GM18858 (cell line): ENCODE data around the gene CLMN.

ENCODE experiments used
- ATAC-seq: cut with Tn5 transposase; IDR thresholded peaks from one replicate; pipeline ENCODE4 v1.9.1; 2021; ENCODE audit not compliant: unreplicated experiment

The CLMN gene, protein sequence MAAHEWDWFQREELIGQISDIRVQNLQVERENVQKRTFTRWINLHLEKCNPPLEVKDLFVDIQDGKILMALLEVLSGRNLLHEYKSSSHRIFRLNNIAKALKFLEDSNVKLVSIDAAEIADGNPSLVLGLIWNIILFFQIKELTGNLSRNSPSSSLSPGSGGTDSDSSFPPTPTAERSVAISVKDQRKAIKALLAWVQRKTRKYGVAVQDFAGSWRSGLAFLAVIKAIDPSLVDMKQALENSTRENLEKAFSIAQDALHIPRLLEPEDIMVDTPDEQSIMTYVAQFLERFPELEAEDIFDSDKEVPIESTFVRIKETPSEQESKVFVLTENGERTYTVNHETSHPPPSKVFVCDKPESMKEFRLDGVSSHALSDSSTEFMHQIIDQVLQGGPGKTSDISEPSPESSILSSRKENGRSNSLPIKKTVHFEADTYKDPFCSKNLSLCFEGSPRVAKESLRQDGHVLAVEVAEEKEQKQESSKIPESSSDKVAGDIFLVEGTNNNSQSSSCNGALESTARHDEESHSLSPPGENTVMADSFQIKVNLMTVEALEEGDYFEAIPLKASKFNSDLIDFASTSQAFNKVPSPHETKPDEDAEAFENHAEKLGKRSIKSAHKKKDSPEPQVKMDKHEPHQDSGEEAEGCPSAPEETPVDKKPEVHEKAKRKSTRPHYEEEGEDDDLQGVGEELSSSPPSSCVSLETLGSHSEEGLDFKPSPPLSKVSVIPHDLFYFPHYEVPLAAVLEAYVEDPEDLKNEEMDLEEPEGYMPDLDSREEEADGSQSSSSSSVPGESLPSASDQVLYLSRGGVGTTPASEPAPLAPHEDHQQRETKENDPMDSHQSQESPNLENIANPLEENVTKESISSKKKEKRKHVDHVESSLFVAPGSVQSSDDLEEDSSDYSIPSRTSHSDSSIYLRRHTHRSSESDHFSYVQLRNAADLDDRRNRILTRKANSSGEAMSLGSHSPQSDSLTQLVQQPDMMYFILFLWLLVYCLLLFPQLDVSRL

GRCh38 chr14:95319312-95320077, at the start of gene CLMN:
Gene CLMN, minus strand, starts transcription at chr14:95319908. Its CDS starts 116 bp downstream, at chr14:95319792.
- no peak for ATAC-seq

DNA sequence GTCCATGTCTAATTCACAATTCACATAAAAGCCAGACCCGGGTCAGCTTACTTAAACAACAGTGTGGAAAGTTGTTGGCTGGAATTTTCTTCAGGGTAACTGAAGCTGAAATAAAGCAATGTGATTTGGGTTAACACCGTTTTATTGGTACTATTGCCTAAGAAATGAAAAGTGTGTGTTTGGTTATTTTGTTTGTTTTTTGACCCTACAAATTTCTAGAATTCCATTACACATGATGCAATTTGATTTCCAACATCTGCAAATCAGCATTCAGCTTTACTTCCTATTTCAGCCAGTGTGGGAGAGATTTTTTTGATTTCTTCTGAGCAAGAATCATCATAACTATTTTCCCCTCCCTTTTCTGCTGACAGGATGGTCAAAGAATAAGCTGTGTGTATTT, 45.7 kb upstream of the CLMN start:
- no peak for ATAC-seq

DNA sequence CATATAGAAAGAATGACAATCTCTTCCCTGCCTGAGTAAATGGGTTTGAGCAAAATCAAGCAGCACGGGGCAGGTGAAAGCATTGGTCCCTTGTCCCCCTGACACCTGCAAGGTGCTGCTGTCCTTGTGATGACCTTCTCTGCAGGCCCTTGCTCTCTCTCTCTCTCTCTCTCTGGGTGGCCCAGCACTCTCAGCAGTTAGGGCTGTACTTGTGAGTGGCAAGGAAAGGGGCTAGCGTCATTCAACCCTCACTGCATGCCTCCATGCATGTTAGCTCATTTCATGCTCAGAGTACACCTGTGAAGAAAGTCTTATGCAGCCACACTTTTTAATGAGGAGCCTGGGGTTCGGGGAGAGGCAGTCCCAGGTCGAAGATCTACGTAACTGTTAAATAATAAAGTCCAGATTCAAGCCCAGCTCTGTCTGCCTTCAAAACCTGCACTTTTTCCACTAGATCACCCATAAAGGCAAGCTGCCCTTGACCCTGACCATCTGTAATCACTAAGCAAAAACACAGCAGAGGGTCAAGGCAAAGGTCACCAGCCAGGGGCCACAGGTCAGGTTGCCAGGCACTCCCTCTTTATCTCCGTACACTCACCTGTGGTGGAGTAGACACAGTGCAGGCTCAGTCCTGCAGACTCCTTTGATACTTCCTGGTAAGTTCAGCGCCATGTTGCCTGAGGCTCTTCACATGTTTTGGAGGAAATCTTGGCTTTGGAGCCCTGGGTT, 44.9 kb upstream of the CLMN start:
- ATAC-seq, result no peak

DNA sequence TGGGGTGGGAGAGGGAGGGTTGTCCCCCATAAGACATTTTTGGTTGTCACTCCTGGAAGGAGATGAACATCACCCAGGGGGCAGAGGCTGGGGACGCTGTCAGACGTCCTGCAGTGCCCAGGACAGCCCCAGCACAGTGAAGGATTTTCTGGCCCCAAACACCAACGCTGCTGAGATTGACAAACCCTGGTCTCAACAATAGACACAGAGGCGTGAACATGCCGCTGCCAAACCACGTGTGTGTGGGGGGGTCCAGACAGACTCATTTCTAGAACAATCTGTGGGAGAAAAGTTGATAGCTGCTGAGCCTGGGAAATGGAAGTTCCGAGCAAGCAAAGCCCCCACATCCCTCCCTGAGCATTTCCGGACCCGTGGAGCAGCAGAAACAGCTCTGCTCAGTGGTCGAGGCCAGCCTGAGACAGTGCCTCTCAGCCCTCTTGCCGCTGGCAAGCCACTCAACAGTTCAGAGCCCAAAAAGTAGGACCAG, 43.8 kb upstream of the CLMN start:
- no peak for ATAC-seq

DNA sequence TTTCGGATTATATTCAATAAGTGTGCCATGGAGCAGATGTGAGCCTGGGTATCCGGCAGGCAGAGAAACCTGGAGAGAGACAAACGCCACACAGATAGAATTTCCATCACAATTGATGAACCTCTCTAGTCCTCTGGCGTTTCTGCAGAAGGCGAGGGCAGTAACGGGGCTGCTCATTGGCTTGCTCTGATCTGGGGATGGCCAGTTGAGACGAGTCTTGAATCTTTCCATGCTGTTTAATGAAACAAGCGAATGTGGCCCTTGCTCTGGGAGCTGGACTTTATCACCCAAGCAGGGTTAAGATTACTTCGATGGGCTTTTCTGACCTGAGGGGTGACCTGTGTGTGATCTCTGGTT, 42.4 kb upstream of the CLMN start:
- no peak for ATAC-seq

GRCh38 chr14:95361373-95362137, 41.8 kb upstream of the CLMN start:
- no peak for ATAC-seq

DNA sequence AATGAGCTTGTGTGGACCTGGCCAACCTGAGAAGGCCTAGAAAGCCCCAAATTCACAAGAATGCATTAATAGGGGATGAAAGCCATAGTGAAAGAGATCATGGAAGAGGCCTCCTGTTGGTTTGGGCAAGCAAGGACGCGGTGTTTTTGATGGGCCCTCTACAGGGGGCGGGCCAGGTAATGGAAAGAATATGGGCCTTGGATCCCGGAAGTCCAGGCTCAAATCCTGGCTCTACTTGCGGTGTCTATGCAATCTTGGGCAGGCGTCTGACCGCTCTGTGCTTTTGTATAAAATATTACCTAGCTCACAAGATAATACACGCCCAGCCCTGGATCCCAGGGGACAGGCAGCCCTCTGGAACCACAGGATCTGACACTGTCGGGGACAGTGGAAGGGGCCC, 41.1 kb upstream of the CLMN start:
- no peak for ATAC-seq

- no peak for ATAC-seq
Measured at GRCh38 chr14:95359994-95360826, 40.5 kb upstream of the CLMN start.

- ATAC-seq, result no peak
Measured at GRCh38 chr14:95356245-95356869, 36.6 kb upstream of the CLMN start.

GRCh38 chr14:95355422-95355821, 35.7 kb upstream of the CLMN start:
- no peak for ATAC-seq

DNA sequence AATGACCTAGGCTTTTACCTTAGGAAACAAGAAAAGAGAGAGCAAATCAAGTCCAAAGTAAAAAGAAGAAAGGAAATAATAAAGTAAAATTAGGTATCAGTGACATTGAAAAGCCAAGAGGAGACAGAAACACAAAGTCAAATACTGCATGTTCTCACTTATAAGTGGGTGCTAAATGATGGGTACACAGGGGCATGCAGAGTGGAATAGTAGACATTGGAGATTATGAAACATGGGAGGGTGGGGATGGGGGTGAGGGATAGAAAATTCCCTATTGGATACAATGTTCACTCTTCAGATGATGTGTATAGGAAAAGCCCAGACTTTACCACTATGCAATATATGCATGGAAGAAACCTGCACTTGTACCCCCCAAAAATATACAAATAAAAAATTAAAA, 35.1 kb upstream of the CLMN start:
- ATAC-seq, result no peak

DNA sequence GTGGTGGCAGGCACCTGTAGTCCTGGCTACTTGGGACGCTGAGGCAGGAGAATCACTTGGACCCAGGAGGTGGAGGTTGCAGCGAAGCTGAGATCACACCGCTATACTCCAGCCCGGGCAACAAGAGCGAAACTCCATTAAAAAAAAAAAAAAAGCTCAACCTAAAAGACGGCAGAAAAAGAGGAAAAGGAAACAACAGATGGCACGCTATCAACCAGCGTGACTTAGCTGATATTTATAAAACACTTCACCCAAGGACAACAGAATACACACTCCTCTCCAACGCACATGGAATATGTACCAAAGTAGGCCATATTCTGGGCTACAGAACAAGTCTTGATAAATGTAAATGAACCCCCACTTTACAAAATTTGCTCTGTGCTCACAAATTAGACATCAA, 34.0 kb upstream of the CLMN start:
- ATAC-seq, result no peak

DNA sequence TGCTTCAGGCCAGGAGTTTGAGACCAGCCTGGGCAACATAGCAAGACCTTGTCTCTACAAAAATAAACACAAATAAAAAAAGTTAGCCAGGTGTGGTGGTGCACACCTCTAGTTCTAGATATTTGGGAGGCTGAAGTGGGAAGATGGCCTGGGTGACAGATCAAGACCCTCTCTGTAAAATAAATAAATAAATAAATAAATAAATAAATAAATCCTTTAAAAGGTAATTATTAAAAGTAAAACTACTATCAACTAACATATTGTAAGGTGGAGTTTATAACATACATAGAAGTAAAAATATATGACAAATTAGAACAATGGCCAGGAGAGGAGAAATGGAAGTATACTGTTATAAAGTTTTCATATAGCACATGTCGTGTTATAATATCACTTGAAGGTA, 33.3 kb upstream of the CLMN start:
- no peak for ATAC-seq

DNA sequence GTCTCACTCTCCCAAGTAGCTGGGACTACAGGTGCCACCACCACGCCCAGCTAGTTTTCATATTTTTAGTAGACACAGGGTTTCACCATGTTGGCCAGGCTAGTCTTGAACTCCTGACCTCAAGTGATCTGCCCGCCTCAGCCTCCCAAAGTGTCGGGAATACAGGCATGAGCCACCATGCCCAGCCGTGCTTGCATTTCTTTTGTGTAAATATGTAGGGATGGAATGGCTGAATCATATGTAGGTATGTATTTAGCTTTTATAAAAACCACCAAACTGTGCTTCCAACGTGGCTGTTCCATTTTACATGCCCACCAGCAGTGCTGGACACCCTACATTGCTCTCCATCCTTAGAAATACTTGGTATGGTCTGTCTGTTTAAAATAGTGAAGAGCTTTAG, 32.8 kb upstream of the CLMN start:
- ATAC-seq, result no peak

DNA sequence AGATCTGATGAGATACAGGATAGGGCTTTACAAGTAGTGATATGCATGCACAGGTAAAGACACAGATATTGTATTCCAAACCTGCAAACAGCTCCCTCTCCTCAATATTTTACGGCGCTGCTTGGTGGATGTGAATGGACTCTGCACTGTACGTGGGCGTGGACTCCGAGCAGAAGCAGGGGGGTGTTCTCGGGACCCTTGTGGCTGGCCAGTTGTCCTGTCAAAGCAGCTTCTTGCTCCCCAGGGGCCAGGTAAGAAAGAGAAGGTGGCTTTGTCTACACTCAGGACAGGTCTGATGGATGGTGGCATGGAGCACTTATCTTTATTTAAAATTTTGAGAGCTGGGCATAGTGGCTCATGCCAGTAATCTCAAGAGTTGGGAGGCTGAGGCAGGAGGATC, 29.5 kb upstream of the CLMN start:
- no peak for ATAC-seq

- no peak for ATAC-seq
Measured at GRCh38 chr14:95348395-95349080, 28.8 kb upstream of the CLMN start.

GRCh38 chr14:95346820-95347219, 27.1 kb upstream of the CLMN start:
- no peak for ATAC-seq

GRCh38 chr14:95346266-95346665, 26.6 kb upstream of the CLMN start:
- ATAC-seq, result no peak
